HL-60/S4 treated with phorbol 12-myristate 13-acetate at 8.2 ng/mL for 4 days and 3 days (cell line): ENCODE results near the gene CCDC88C.

Experiments
- in situ Hi-C: fragments of 300-500 bp; cut with MboI; formaldehyde crosslinking; loops from 2 replicates; pipeline ENCODE4 v1.15.0; 2022; ENCODE audit warnings: low sequenced_read_pairs

Gene CCDC88C

GRCh38 chr14:91313154-91313850 lies 104.3 kb downstream of the CCDC88C start:
- in situ Hi-C loops, result no loop called here

- in situ Hi-C loops, result no loop called here
Measured at GRCh38 chr14:91311284-91311662, 106.3 kb downstream of the CCDC88C start.

- in situ Hi-C loops, result no loop called here
Measured at GRCh38 chr14:91310606-91311283, 106.9 kb downstream of the CCDC88C start.

GRCh38 chr14:91309756-91310280 lies 107.8 kb downstream of the CCDC88C start:
- in situ Hi-C loops, result no loop called here

- in situ Hi-C loops, result no loop called here
Measured at GRCh38 chr14:91308337-91308736, 109.3 kb downstream of the CCDC88C start.

- in situ Hi-C loops, result no loop called here
Measured at GRCh38 chr14:91307652-91308051, 110.0 kb downstream of the CCDC88C start.

- in situ Hi-C loops, result no loop called here
Measured at GRCh38 chr14:91307046-91307445, 110.6 kb downstream of the CCDC88C start.

- in situ Hi-C loops, result no loop called here
Measured at GRCh38 chr14:91306547-91306946, 111.1 kb downstream of the CCDC88C start.

GRCh38 chr14:91305650-91306431 lies 111.8 kb downstream of the CCDC88C start:
- in situ Hi-C loops, result no loop called here

GRCh38 chr14:91303924-91304229 lies 113.7 kb downstream of the CCDC88C start:
- in situ Hi-C loops, result no loop called here

- in situ Hi-C loops, result no loop called here
Measured at GRCh38 chr14:91303091-91303923, 114.3 kb downstream of the CCDC88C start.

- in situ Hi-C loops, result no loop called here
Measured at GRCh38 chr14:91302391-91302790, 115.2 kb downstream of the CCDC88C start.

GRCh38 chr14:91300957-91301356 lies 116.7 kb downstream of the CCDC88C start:
- in situ Hi-C loops, result no loop called here

GRCh38 chr14:91300283-91300895 lies 117.2 kb downstream of the CCDC88C start:
- in situ Hi-C loops, result no loop called here

GRCh38 chr14:91299121-91300115 lies 118.2 kb downstream of the CCDC88C start:
- in situ Hi-C loops, result loop anchor here (25.0 kb wide), 1 partner anchor 387 kb away; no protein-coding TSS in a partner anchor

GRCh38 chr14:91298576-91298975 lies 119.0 kb downstream of the CCDC88C start:
- in situ Hi-C loops, result loop anchor here (25.0 kb wide), 1 partner anchor 386 kb away; no protein-coding TSS in a partner anchor

- in situ Hi-C loops, result loop anchor here (25.0 kb wide), 1 partner anchor 385 kb away; no protein-coding TSS in a partner anchor
Measured at GRCh38 chr14:91297081-91297711, 120.4 kb downstream of the CCDC88C start.
